CD4-positive, alpha-beta T cell treated with Interferon alpha-2 for 1 hour (primary cell): Measurements from ENCODE around the gene CUL1.
"Not testable (repeated sequence)": the region's sequence is repeated elsewhere in the genome, so short reads cannot be mapped to it uniquely, and the experiment has no call there.

Experiments
- DNase-seq, 2 donors: peaks; one replicate each; pipeline ENCODE4 v3.0.0-alpha.2; 2020 to 2022

The CUL1 gene

GRCh38 chr7:148698007-148698396 lies 701 bp upstream of the CUL1 start:
- peak in 1 of 2 donors; percentile 31 for DNase-seq

- DNase-seq: peak; percentile 41 to 61
Measured at GRCh38 chr7:148699024-148699781, 500 bp downstream of the CUL1 start.

- peak in 1 of 2 donors; percentile 21 for DNase-seq
Measured at GRCh38 chr7:148699782-148700629, 1.3 kb downstream of the CUL1 start.

GRCh38 chr7:148700661-148701064 lies 2.0 kb downstream of the CUL1 start:
- peak in 1 of 2 donors; percentile 52 for DNase-seq

DNA sequence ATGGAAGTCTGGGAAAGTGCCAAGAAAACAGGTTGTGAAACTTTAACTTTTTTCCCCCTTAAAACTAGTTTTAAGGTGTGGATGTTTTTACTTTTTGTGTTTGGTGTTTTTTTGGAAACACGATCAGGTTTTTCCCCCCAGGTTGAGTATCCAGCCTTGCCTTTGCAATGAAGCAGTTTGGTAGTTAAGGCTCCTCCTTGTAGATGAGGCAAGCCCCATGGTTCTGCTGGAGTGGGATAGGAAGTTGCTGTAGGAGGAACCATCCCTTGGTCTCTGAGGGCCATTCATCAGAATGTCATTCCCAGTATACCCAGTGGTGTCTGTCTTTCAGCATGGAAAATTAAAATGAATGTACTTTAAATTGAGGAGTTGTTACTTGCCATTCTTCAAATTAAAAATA lies 2.7 kb downstream of the CUL1 start:
- no peak for DNase-seq

DNA sequence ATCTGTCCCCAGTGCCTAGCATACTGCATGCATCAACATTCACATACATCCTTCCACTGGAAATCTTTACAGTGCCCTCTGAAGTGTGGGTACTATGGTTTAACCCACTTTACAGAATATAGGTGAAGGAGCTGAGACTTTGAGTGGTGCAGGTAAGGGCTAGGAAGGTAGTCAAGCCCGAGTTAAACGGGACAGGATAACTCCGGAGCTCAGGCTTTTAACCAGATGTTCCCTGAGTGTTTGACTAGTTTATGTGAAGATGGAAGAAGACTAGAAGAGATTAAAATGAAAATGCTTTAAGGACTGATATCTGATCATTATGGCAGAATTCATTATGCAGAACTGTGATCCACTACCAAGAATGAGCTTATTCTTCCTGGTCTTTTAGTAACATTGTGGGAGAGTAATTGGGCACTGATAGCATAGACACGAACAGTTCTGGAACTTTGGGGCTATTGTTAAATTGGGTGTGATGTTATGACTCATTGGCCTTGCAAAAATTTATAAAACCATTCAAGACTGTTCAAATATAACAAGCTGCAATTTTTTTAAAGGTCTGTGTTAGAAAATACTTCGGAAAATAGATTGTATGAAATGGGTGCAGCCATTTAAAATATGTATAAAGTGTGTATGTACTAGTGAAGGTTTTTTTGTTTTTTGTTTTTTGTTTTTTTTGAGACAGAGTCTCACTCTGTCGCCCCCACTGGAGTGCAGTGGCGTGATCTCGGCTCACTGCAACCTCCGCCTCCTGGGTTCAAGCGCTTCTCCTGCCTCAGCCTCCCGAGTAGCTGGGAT lies 4.4 kb downstream of the CUL1 start:
- no peak for DNase-seq

DNA sequence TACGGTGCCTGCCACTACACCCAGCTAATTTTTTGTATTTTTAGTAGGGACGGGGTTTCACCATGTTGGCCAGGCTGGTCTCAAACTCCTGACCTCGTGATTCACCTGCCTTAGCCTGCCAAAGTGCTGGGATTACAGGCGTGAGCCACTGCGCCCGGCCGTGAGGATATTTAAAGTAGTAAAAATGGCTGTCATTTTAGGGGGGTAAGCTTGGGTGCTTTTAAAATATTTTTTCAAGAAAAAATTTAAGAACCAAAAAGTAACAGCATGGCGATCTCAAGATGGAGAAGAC lies 4.9 kb downstream of the CUL1 start:
- not testable (repeated sequence) for DNase-seq

DNA sequence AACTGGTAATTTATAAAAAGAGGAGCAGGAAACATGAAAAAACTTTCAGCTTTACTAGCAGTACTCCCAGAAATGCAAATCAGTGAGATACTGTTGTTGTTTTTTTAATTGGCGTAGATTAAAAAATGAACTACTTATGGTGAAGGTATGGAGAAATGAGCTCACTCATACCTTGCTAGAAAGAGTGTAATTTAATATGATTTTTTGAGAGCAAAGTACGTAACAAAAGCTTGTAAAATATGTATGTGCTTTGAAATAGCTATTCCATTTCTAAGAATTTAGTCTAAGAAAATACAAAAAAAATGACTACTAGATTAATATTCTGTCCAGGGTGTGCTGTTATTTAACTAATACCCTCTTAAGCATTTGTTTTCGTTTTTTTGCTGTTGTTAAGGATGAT lies 5.5 kb downstream of the CUL1 start:
- no peak for DNase-seq

- no peak for DNase-seq
Measured at GRCh38 chr7:148704970-148705369, 6.3 kb downstream of the CUL1 start.

DNA sequence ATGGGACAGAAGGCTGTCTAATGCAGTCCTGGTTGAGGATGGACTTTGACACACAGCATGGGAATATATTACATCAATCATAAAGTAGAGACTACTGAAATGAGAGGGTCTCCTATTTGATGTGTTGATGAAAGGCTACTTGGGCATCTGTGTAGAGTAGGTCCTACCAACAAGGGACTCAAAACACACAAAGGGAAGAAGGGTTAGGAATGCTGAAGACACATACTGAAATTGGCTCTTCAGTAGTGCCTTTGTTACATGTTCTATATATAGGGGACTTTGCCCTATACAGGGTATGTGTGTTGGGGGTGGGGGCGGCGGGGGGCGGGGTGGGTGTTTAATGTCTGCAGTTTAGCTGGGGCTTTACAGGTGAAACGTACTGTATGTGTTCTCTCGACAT lies 7.7 kb downstream of the CUL1 start:
- DNase-seq: no peak

DNA sequence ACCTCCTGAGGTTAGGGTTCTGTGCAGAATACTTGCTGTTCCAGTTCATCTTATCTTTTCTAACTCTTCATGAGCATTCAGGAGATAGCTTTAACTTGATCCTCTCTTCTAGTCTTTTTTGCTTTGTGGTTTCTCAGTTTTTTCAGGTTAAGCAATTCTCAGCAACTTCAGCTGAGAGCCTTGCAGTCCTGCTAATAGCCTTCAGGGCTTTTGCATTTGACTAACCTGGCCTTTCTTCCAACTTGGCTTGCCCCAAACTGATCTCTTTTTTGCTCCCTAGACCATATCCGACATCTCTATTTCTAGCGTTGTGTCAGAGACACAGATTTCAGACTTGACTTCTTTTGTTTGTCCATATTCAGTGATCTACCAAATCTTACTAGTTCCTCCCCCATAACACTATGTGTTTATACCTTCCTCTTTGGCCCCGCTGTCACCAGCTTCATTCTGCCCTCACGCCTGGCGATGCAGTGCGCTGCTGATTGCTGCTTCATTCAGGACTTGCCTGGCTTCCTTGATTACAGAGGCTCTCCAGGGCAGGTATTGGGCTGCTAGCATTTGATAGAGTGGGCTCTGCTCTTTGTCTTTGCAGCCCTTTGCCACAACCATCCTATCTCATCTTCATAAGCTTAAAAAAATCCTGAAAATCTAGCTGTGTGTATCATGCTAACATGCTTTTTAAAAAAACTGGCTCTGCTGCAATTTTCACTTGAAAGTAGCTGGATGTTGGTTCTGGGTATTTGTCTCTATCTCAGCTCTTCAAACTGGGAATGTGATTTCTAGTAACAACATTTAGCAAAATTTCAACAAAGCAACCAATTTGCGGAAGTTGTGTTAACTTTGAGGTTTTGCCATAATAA lies 9.6 kb downstream of the CUL1 start:
- DNase-seq: no peak

- DNase-seq: no peak
Measured at GRCh38 chr7:148709014-148709413, 10.3 kb downstream of the CUL1 start.

DNA sequence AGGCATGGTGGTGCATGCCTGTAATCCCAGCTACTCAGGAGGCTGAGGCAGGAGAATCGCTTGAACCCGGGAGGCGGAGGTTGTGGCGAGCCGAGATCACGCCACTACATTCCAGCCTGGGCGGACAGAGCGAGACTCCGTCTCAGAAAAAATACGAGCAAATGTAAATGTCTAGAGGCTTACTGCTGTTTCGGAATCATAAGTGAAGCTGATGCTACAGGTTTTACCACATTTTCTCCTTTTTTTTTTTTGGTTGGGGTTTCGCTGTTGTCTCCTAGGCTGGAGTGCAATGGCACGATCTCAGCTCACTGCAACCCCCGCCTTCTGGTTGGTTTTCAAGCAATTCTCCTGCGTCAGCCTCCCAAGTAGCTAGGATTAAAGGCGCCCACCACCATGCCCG lies 11.7 kb downstream of the CUL1 start:
- not testable (repeated sequence) for DNase-seq

GRCh38 chr7:148711191-148712102 lies 12.7 kb downstream of the CUL1 start:
- no peak for DNase-seq

DNA sequence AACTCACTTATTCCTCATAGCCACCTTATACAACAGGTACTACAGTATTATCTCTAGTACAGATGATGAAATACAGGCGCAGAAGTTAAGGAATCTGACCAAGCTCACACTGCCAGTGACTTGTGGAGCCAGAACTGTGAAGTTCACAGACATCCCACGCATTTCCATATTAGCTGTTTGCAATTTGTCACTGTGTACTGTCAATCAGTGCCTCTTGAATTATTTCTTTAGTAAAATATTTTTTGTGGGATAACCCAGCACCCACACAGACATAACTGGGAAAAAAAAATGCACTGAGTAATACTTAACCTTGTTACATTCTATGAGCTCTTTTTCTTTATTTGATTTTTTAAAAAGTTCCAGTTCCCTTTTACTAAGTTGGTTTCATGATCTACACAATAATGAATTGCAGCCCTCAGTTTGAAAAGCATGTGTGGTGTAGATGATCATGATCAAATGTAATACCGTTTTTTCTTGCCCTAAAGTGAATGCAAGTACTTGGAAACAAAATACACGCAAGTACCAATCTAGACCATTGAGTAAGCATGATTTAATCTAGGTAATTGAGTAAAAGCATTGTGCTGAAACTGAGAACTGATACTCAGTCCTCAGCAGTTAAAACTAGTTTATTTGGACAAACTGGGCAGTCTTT lies 14.1 kb downstream of the CUL1 start:
- no peak for DNase-seq

DNA sequence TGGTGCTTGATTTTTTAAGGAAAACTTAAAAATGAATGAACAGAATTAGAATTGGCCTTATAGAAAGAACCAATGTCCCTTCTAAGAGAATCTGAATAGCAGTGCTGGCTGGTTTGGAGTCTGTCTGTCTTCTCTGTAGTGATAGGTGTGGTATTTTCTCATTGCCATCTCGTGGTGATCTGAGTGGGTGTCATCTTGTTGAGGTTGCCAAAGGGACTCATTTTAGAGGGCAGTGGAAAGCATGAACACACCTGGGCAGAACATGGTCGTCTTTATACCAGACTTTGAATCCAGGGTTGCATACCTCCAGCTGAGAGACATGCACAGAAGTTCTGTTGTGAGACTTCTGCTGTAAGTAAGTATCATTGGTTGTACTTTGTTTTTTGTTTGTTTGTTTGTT lies 15.8 kb downstream of the CUL1 start:
- DNase-seq: no peak

DNA sequence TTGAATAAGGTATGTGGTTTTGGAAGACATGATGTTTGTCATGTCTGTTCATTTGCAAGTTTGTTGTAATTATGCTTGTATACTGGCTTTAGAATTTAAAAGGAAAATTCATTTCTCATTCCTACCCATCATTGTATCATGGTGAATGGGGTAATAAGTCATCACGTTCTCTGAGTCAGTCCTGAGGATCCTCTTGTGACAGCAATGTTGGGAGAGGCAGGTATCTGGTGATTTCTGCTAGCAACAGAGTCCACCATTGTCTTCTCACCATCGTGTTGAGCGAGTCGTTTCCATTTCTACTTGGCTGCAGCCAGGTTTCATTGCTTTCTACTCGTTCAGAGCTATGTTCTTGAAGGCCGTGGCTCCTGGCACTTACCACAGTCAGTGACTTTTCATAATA lies 16.3 kb downstream of the CUL1 start:
- DNase-seq: no peak

DNA sequence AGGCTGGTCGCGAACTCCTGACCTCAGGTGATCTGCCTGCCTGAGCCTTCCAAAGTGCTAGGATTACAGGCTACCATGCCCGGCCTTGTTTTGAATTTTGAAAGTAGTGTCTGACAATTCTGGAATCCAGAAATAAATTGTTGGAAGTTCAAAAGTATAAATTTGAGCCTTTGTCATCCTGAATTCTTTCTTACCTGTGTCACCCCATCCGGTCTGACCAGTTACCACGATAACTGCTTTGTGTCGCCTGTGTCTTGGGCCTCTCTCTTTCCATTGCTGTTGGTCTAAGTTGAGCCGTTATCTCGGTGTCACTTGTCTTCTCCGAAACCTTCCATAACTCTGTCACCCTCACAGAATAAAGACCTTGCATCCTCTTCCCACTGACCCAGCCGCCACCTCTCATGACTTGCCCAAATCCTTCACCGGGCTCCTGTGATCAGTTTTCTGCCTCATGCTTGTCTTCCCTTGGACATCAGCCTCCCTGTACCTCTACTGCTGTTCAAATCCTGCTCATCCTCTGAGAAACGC lies 18.6 kb downstream of the CUL1 start:
- DNase-seq: no peak

GRCh38 chr7:148718431-148718830 lies 19.7 kb downstream of the CUL1 start:
- no peak for DNase-seq

- no peak for DNase-seq
Measured at GRCh38 chr7:148719753-148720152, 21.1 kb downstream of the CUL1 start.

- DNase-seq: no peak
Measured at GRCh38 chr7:148720472-148720871, 21.8 kb downstream of the CUL1 start.
